Muscle of leg (tissue), 11 donors: ENCODE measurements around the gene ANKLE2. TPM values are rescaled to one million over a fixed set of nuclear protein-coding genes. Genes with fewer than 3 reads are reported as not detected.

Experiments used
- DNase-seq: peaks from one replicate; pipeline ENCODE4 v3.0.0; 2013
- H3K27ac ChIP-seq: one replicate; pipeline ENCODE4 v1.5.1; 2013; ENCODE audit warnings: mild to moderate bottlenecking, low read length, control low read depth
- H3K27me3 ChIP-seq: one replicate; pipeline ENCODE4 v1.6.1; 2013; ENCODE audit warnings: low read length; ENCODE audit not compliant: control insufficient read depth, insufficient read depth
- H3K36me3 ChIP-seq: one replicate; pipeline ENCODE4 v1.6.1; 2013; ENCODE audit warnings: low read length; ENCODE audit not compliant: control insufficient read depth, insufficient read depth
- H3K4me1 ChIP-seq: one replicate; pipeline ENCODE4 v1.6.1; 2013; ENCODE audit warnings: low read length; ENCODE audit not compliant: control insufficient read depth, insufficient read depth
- H3K4me3 ChIP-seq: one replicate; pipeline ENCODE4 v1.5.1; 2013; ENCODE audit warnings: low read length, control low read depth
- H3K9me3 ChIP-seq: replicated peaks from 2 replicates; pipeline ENCODE4 v1.6.1; 2013; ENCODE audit warnings: low read depth, low read length; ENCODE audit not compliant: control insufficient read depth
- WGBS: methylation state at CpG from one replicate; pipeline ENCODE4 v1.1.5; 2013; ENCODE audit warnings: missing lambda C conversion rate; ENCODE audit not compliant: insufficient coverage; 5-methylcytosine and 5-hydroxymethylcytosine counted together
- polyA plus RNA-seq, 8 donors: library from polyadenylated mRNA; unstranded; fragments of 120-200 nt; gene quantifications; one replicate each; pipeline versions ENCODE4 v1.2.1 to v1.2.3, GENCODE V29; 2013; ENCODE audit warnings: inconsistent platforms in 1 of 8, low replicate concordance in 1 of 8; ENCODE audit not compliant: insufficient read length in 8 of 8, insufficient read depth in 1 of 8
- total RNA-seq: library from RNA; stranded (reverse); fragments of 120-200 nt; gene quantifications from one replicate; pipeline ENCODE4 v1.2.4, GENCODE V29; 2013

ANKLE2 gene
- total and polyA plus RNA-seq, 9 donors = 37.3 to 49.4 (median 41.7) TPM

DNA sequence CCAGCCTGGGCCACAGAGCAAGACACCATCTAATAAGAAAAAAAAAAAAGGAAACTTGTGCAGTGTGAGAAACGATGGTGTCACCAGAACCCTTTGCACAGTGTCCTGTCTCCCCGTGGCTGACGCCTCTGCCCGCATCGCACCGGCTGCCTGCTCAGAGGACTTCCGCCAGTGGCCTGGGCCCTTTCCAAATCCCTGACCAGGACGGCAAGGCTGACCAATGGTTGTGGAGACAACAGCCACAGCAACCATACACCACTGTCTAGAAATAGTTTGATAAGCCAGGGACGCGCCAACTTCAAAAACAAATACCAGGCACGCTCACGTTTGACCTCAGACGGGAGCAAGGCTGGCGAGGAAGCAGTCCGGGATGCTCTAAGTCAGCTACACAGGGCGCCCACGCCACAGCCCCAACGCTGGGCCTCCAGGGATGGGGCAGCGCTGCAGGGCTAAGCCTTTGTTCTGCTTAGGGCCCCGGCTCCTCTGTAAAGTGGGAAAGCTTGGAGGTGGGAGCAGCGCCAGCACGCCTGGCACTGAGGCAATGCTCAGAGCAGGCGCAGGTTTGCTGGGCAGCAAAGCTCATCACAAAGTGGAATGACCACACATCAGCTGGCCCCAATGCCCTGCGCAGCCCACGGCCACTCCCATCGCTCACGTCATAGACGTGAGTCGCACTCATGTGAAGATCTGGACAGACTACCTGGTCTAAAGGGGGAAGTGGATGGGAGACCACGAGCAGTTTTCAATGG, 38.4 kb downstream of the ANKLE2 start:
- Histone ChIP-seq H3K4me1 (peaks cover 13% of the 10 kb centered on the region), H3K4me3 (no peak overlapping the region), H3K9me3 (no peaks in the 10 kb centered on the region), H3K36me3 (peaks cover 76% of the 10 kb centered on the region), H3K27me3 (no peaks in the 10 kb centered on the region), H3K27ac (no peak overlapping the region)
- DNase-seq = no peak
- 87% methylated on average over 28 of the region's 30 CpGs for WGBS

DNA sequence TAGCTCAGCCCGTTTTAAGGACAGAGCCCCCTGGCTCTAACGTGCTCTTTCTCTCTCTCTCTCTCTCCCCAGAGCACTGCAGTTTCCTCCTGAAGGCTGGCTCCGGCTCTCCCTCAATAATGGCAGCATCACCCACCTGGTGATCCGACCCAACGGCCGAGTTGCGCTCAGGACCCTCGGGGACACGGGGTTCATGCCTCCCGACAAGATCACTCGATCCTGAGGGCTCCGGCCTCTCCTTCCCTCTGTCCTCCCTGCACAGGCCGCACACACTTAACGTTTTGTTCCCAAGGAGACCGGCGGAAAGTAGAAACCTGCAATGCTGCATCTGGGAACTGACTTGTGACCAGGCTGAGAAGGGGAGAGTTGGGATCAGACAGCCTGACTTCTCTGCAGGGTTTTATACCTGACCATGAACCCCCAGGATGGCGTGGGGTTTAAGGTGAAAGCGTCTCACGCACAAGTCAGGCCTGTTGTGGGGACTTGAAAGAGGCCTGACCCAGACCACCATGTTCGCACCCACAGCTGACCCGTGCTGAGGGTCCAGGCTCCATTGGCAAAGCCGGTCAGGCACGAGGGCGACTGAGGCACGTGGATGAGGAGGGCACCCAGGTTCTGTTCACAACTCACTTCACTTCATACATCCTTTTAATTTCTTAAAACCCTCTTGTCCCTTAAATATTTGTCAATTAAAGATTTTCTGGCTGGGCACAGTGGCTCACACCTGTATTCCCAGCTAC, 40.9 kb downstream of the ANKLE2 start:
- peaks cover 73% of the 10 kb centered on the region for H3K36me3 ChIP-seq
- H3K4me3 ChIP-seq = no peak overlapping the region
- WGBS = 89% methylated on average over 17 of the region's 25 CpGs
- H3K4me1 ChIP-seq = peaks cover 13% of the 10 kb centered on the region
- no peaks in the 10 kb centered on the region for H3K27me3 ChIP-seq
- no peaks in the 10 kb centered on the region for H3K9me3 ChIP-seq
- no peak overlapping the region for H3K27ac ChIP-seq
- no peak for DNase-seq

DNA sequence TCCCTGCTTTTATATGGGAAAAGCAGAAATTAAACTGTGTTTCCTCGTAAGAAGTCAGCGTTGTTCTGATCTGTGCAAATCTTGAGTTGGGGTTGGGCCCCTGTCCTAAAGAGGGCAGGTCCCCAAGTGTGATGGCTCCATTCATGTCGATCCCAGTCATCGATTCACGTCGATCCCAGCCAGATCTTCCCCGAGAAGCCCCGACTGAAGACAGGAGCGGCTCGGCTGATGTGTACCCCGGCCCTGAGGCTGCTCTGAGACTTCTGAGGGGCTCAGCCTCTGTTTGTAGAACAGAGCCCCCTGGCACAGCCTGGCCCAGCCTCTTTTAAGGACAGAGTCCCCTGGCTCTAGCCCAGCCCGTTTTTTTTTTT, 41.7 kb downstream of the ANKLE2 start:
- WGBS = 89% methylated on average over 12 of the region's 12 CpGs
- Histone ChIP-seq H3K27me3 (no peaks in the 10 kb centered on the region), H3K36me3 (peaks cover 73% of the 10 kb centered on the region), H3K4me1 (peaks cover 10% of the 10 kb centered on the region), H3K27ac (no peak overlapping the region), H3K9me3 (no peaks in the 10 kb centered on the region), H3K4me3 (no peak overlapping the region)
- DNase-seq = no peak

DNA sequence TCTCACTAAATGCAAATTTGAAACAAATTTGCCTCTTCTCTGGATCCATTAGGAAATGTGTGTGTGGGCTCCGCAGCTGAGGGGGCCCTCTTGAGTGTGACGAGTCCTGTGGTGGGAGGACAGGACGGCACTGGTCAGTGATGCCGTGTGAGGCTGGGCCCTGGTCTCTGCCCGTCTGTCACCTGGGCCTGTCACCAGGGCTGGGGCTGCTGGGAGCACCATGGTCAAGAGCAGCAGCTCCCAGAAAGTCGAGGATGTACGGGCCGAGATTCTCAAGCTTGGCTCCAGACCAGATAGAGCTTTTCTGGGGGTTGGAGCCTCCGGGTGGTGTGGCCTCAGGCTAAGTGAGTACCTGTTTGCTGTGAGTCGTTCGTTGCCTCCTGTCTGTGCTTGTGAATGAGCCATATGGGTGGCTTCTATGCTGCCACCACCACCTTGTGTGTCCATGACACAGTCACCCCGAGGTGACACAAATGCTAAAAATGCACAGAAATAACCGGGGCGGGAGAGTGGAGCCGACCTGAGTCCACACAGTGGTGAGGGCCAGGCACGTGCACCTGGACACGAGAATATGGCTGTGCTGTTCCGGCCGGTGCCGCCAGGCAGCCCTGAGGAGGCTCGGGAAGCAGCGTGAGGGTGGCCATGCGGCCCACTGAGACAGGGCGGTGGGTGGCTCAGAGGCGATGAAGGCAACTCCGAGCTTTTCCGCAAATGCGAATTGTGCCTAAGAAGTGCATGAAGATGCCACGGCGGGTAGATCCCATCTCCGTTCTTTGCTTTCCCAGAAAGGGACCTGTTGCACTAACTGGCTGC, 42.3 kb downstream of the ANKLE2 start:
- WGBS = 88% methylated on average over 31 of the region's 31 CpGs
- peaks cover 4% of the 10 kb centered on the region for H3K4me1 ChIP-seq
- no peak for DNase-seq
- no peak overlapping the region for H3K27ac ChIP-seq
- H3K36me3 ChIP-seq = peaks cover 71% of the 10 kb centered on the region
- H3K27me3 ChIP-seq = no peaks in the 10 kb centered on the region
- no peak overlapping the region for H3K4me3 ChIP-seq
- H3K9me3 ChIP-seq = no peaks in the 10 kb centered on the region

DNA sequence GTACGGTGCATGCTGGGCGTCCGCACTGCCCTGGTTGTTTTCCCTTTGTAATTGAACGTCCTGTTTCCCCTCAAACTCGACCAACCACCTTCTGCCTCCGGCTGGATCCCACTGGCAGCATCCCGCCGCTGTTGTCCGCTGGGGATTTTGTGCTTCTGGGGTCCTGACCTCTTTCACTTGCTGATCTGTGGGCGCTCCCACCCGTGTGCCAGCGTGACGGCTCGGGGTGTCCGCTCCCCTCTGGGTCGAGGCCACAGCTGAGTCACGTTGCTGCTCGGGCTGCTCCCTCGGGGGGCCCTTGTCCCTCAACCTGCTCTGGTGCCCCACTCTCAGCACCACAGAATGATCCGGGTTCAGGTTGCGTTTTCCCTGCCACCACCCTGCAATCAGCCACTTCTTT, 43.0 kb downstream of the ANKLE2 start:
- H3K4me1 ChIP-seq = no peaks in the 10 kb centered on the region
- H3K4me3 ChIP-seq = no peak overlapping the region
- 83% methylated on average over 20 of the region's 21 CpGs for WGBS
- DNase-seq = no peak
- no peaks in the 10 kb centered on the region for H3K9me3 ChIP-seq
- no peak overlapping the region for H3K27ac ChIP-seq
- H3K27me3 ChIP-seq = no peaks in the 10 kb centered on the region
- H3K36me3 ChIP-seq = peaks cover 63% of the 10 kb centered on the region

DNA sequence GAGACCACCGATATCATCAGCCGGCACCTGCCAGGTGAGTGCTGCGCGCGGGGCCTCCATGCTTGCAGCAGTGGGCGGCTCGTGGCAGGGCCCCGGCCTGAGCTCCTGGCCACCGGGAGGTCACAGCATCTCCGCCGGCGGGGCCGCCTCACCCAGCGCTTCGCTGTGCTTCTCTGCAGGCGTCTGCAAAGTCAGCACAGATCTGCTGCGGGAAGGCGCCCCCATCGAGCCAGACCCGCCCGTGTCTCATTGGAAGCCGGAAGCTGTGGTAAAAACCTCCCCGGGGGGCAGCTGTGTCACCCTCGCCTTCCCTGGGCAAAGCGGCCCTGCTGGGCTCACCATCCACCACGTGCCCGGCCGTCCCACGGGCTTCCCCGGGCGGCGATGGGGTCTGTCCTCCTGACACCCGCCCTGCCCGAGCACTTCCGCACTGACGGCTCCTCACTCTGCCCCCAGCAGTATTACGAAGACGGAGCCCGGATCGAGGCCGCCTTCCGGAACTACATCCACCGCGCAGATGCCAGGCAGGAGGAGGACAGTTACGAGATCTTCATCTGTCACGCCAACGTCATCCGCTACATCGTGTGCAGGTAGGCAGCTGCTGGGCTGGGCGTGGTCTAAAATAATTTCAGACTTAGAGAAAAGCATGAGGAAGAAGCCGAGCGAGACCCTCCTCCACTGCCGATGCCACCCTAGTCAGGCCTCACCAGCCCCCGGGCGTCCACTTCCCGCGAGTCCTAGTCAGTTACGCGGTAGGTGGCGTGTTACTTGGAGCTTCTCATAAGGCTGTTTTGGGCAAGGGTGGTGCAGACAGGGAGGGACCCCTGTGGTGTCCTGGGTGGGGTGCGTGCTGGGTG, 43.9 kb downstream of the ANKLE2 start:
- Histone ChIP-seq H3K9me3 (no peaks in the 10 kb centered on the region), H3K27ac (no peak overlapping the region), H3K27me3 (no peaks in the 10 kb centered on the region), H3K36me3 (peaks cover 55% of the 10 kb centered on the region), H3K4me1 (no peaks in the 10 kb centered on the region), H3K4me3 (no peak overlapping the region)
- no peak for DNase-seq
- 92% methylated on average over 49 of the region's 61 CpGs for WGBS

DNA sequence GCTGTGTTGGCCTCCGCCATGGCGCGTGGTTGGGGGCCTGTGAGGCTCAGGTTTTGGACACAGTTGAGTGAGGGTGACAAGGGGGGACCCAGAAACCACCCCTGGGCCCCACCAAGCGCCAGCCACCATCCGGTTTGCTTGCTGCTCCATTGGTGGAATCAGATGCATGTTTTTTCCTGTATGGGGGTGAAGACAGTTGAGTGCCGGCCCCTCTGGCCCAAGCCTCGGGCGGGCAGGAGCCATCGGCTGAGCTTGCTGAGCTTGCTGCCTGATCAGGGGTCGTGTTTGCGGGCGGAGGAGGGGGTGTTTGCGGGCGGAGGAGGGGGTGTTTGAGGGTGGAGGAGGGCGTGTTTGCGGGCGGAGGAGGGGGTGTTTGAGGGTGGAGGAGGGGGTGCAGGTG, 44.6 kb downstream of the ANKLE2 start:
- no peak overlapping the region for H3K4me3 ChIP-seq
- WGBS = 83% methylated on average over 13 of the region's 17 CpGs
- H3K27ac ChIP-seq = no peak overlapping the region
- H3K4me1 ChIP-seq = no peaks in the 10 kb centered on the region
- no peaks in the 10 kb centered on the region for H3K9me3 ChIP-seq
- DNase-seq = no peak
- H3K27me3 ChIP-seq = no peaks in the 10 kb centered on the region
- peaks cover 54% of the 10 kb centered on the region for H3K36me3 ChIP-seq

DNA sequence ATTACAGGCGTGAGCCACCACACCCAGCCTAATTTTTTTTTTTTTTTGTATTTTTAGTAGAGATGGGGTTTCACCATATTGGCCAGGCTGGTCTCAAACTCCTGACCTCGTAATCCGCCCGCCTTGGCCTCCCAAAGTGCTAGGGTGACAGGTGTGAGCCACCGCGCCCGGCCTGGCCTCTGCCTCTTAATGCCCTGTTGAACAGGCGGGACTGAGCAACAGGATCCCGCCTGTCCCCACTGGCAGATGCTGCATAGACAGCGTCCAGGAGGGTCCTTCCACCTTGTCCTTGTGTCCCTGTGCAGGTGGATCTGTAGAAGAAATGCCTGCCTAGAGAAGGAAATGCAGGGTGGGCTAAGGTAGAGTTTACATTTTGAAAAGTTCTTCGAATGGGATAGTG, 45.3 kb downstream of the ANKLE2 start:
- Histone ChIP-seq H3K36me3 (peaks cover 51% of the 10 kb centered on the region), H3K27ac (no peak overlapping the region), H3K4me1 (peaks cover 2% of the 10 kb centered on the region), H3K27me3 (no peaks in the 10 kb centered on the region), H3K4me3 (no peak overlapping the region), H3K9me3 (no peaks in the 10 kb centered on the region)
- WGBS = 98% methylated on average over 7 of the region's 11 CpGs
- DNase-seq = no peak

DNA sequence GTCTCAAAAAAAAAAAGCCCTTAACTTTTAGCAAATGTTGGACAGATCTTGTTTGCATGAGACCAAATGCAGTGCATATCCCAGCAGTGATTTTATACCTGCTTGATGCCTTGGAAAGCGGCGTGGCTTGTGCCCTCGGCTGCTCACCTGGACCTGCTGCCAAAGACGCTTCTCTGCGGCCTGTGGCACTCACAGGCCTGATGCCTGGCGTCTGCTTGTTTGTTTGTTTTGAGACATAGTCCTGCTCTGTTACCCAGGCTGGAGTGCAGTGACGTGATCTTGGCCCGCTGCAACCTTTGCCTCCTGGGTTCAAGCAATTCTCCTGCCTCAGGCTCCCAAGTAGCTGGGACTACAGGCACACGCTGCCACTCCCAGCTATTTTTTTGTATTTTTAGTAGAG, 45.8 kb downstream of the ANKLE2 start:
- no peak for DNase-seq
- no peaks in the 10 kb centered on the region for H3K27me3 ChIP-seq
- H3K9me3 ChIP-seq = no peaks in the 10 kb centered on the region
- peaks cover 46% of the 10 kb centered on the region for H3K36me3 ChIP-seq
- H3K4me1 ChIP-seq = peaks cover 3% of the 10 kb centered on the region
- 93% methylated on average over 8 of the region's 9 CpGs for WGBS
- no peak overlapping the region for H3K4me3 ChIP-seq
- no peak overlapping the region for H3K27ac ChIP-seq
